GM12878 (cell line): ENCODE measurements around the gene XPNPEP1.

ENCODE experiments used
- ATF7 ChIP-seq: fragments of 450-650 bp; IDR thresholded peaks from 2 replicates; pipeline ENCODE4 v1.6.1; 2016; ENCODE audit warnings: low read depth, mild to moderate bottlenecking
- JUND ChIP-seq: IDR thresholded peaks from 2 replicates; pipeline ENCODE4 v1.6.1; 2012; ENCODE audit warnings: low read depth, mild to moderate bottlenecking, low read length, improper control_type of control experiment, moderate library complexity
- NR2F1 ChIP-seq: fragments of 450-650 bp; conservative IDR thresholded peaks from 2 replicates; pipeline ENCODE4 v1.6.1; 2017; ENCODE audit warnings: mild to moderate bottlenecking
- POLR2A ChIP-seq: IDR thresholded peaks from 2 replicates; pipeline ENCODE4 v1.6.1; 2011; ENCODE audit warnings: low read depth, mild to moderate bottlenecking, low read length
- SMAD5 ChIP-seq: IDR thresholded peaks from 2 replicates; pipeline ENCODE4 v1.6.1; 2016; ENCODE audit warnings: antibody characterized with exemption, low read depth
- TAF1 ChIP-seq: IDR thresholded peaks from 2 replicates; pipeline ENCODE4 v1.6.1; 2011; ENCODE audit warnings: mild to moderate bottlenecking, low read depth, low read length, borderline replicate concordance
- TARDBP ChIP-seq: IDR thresholded peaks from 2 replicates; pipeline ENCODE4 v1.6.1; 2016; ENCODE audit warnings: borderline replicate concordance
- ZNF274 ChIP-seq: IDR thresholded peaks from one replicate; pipeline ENCODE4 v1.8.0; 2011; ENCODE audit not compliant: insufficient read length, insufficient read depth
- ZSCAN29 ChIP-seq: fragments of 450-650 bp; IDR thresholded peaks from 2 replicates; pipeline ENCODE4 v1.6.1; 2017; ENCODE audit warnings: mild to moderate bottlenecking, moderate library complexity
- TF ChIP-seq, protein P1 (sequence below): IDR thresholded peaks from 2 replicates; pipeline ENCODE4 v1.6.1; 2012; ENCODE audit warnings: low read depth, low read length, improper control_type of control experiment

DNA sequence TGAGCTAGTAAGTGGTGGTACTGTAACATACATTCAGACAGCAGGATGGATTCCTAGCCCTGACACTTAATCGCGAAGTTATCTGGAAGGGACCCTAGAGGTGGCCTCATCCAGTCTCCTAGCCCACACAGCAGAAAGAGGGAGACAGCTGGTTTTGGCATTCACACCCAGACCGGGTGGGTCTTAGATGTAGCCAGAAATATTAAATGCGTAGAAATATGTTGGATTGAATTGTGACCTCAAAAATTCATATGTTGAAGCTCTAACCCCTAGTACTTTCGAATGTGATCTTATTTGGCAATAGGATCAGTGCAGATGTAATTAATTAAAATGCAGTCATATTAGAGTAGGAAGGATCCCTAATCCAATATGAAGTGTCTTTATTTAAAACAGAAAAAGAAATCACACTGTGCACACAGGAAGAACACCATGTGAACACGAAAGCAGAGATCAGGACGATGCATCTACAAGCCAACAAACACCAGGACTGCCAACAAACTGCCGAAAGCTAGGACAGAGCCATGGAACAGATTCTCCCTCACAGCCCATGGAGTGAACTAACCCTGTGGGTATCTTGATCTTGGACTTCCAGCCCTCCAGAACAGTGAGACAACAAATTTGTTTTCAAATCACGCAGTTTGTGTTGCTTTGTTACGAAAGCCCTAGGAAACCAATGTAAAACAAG lies 2.9 kb upstream of the XPNPEP1 start:
- no peak for TF ChIP-seq TARDBP
- TF ChIP-seq JUND = no peak
- no peak for TF ChIP-seq POLR2A
- TF ChIP-seq ZNF274 = no peak
- no peak for TF ChIP-seq ZSCAN29
- TF ChIP-seq TAF1 = no peak
- TF ChIP-seq SMAD5 = no peak
- TF ChIP-seq ATF7 = no peak
- TF ChIP-seq NR2F1 = no peak
- TF ChIP-seq, protein P1, sequence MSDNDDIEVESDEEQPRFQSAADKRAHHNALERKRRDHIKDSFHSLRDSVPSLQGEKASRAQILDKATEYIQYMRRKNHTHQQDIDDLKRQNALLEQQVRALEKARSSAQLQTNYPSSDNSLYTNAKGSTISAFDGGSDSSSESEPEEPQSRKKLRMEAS = no peak
